SK-N-MC (cell line): ENCODE results near the gene ZNF319.

Experiments
- DNase-seq: peaks from one replicate; pipeline ENCODE4 v3.0.0-alpha.2; 2011; ENCODE audit warnings: low read depth, low spot score
- H3K27ac ChIP-seq: fragments of 200-600 bp; sonication (generic); 2 replicates; pipeline ENCODE4 v1.5.1; 2016; ENCODE audit warnings: mixed run types
- H3K36me3 ChIP-seq: fragments of 200-600 bp; sonication (generic); 2 replicates; pipeline ENCODE4 v1.6.1; 2017; ENCODE audit warnings: antibody characterized with exemption, low read length, mixed read lengths; ENCODE audit not compliant: insufficient read depth
- H3K4me3 ChIP-seq: fragments of 200-600 bp; sonication (generic); 2 replicates; pipeline ENCODE4 v1.5.1; 2016
- H3K9ac ChIP-seq: fragments of 200-600 bp; sonication (generic); 2 replicates; pipeline ENCODE4 v1.8.0; 2017; ENCODE audit warnings: mixed run types, mixed read lengths; ENCODE audit not compliant: insufficient read length
- H3K9me3 ChIP-seq: fragments of 200-600 bp; sonication (generic); 2 replicates; pipeline ENCODE4 v1.6.1; 2017; ENCODE audit warnings: low read depth, mild to moderate bottlenecking, antibody characterized with exemption, low read length, moderate library complexity, mixed read lengths
- EZH2 ChIP-seq: fragments of 200-600 bp; sonication (generic); IDR thresholded peaks from one replicate; pipeline ENCODE4 v1.6.1; 2017; ENCODE audit warnings: antibody characterized with exemption
- FOXP2 ChIP-seq: optimal IDR thresholded peaks from 2 replicates; pipeline ENCODE3; 2011; ENCODE audit warnings: mild to moderate bottlenecking, moderate library complexity; ENCODE audit not compliant: insufficient read depth; ENCODE audit errors: extremely low read length, control extremely low read depth
- POLR2AphosphoS5 ChIP-seq: IDR thresholded peaks from 2 replicates; pipeline ENCODE4 v1.6.1; 2012; ENCODE audit warnings: mild to moderate bottlenecking, low read depth, low read length, borderline replicate concordance

Gene ZNF319

GRCh38 chr16:57946181-57946801 is 54.2 kb downstream of the ZNF319 start:
- no peak for TF ChIP-seq EZH2
- no peak for TF ChIP-seq POLR2AphosphoS5
- no peak overlapping the region for H3K27ac ChIP-seq
- no peak overlapping the region for H3K9ac ChIP-seq
- H3K4me3 ChIP-seq = no peak overlapping the region
- no peaks in the 10 kb centered on the region for H3K36me3 ChIP-seq
- no peak for DNase-seq
- H3K9me3 ChIP-seq = no peaks in the 10 kb centered on the region

- no peaks in the 10 kb centered on the region for H3K36me3 ChIP-seq
- H3K4me3 ChIP-seq = no peak overlapping the region
- no peak for DNase-seq
- no peak overlapping the region for H3K27ac ChIP-seq
- H3K9ac ChIP-seq = no peak overlapping the region
- TF ChIP-seq EZH2 (no peak), FOXP2 (no peak), POLR2AphosphoS5 (no peak)
- H3K9me3 ChIP-seq = no peaks in the 10 kb centered on the region
Measured at GRCh38 chr16:57945740-57946138, 54.7 kb downstream of the ZNF319 start.

DNA sequence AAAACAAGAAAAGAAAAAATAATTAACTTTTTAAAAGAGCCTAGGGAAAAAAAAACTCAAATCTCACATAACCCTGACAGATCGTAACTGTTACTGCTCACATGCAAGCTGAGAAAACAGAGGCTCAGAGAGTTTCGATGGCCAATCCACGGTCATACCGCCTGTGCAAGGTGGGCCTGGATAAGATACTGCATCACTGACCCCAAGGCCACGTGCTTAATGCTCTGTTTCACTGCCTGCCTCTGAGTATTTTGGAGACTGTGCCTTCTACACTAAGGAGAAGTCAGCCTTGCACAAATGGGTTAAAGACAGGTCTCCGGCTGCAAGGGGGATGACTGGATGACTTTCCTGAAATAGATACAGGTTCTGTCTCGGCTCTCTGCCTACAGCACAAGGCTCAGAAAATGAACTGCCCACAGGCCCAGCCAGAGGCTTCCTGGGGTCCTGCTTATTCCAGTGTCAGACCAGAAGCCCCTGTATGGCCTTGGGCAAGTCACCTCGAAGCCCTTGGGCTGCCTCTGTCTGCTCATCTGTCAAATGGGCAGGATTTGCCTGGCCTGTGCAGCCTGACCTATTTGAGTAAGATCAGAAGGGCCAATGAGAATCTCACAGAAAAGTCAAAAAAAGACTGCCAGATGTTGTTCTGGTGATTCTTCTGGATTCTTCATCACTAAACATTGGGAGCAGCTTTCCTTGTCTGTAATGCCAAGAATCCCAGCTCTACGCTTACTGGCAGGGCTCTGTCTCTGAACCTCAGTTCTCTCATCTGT is 55.3 kb downstream of the ZNF319 start:
- no peak for TF ChIP-seq POLR2AphosphoS5
- no peak for TF ChIP-seq FOXP2
- no peak for TF ChIP-seq EZH2
- Histone ChIP-seq H3K9ac (no peak overlapping the region), H3K9me3 (no peaks in the 10 kb centered on the region), H3K4me3 (no peak overlapping the region), H3K36me3 (no peaks in the 10 kb centered on the region), H3K27ac (no peak overlapping the region)
- no peak for DNase-seq
